ENCODE measurements around the gene IMPDH2. TPM values are rescaled to one million over a fixed set of nuclear protein-coding genes. Genes with fewer than 3 reads are reported as not detected.

Gene IMPDH2
- total RNA-seq, 1 experiment from 2014 or later = 522 TPM

DNA sequence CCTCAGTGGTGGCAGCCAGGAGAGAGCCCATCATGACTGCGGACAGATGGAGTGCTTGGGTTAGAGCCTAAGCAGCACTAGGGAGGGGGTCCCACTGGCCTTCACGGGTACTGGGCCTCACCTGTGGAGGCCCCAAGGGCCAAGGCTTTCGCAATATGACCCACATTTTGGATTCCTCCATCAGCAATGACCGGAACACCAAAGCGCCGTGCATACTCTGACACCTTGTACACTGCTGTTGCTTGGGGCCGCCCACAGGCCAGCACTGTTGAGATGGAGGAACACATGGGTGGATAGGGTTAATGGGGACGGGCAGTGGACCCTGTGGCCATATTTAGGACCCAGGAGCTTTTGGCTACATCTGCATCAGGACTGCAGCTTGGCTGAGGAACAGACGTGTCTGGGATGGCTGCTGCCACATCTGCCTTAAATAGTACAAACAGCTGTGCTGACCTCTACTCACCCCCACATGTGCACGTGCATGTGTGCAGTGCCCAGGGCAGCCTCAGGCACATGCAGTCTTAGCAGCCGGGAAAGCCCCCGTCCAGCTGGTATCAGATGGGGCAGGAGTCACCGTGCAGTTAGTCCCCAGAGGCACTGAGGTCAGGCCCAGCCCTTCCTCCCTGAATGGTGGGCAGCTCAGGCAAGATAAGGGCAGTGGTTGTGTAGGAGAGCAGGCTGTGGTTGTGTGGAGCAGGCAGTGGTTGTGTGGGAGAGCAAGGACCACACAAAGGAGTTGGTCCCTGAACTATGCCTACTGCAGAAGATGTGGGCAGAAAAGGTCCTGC is 4.0 kb downstream of the IMPDH2 start:
- Histone ChIP-seq H4K20me1 (ENCODE audit: insufficient read depth, low read depth, low read length) (peaks cover 11% of the 10 kb centered on the region; the same call in 1 of the 2 replicates), H3K4me2 (ENCODE audit: low read depth, low read length, poor library complexity, severe bottlenecking) (peak overlapping the region; percentile 25), H3K27me3 (ENCODE audit: low read length) (no peaks in the 10 kb centered on the region), H3K9me2 (replicated peaks; ENCODE audit: insufficient read depth, low read length) (no peaks in the 10 kb centered on the region), H2AFZ (ENCODE audit: low read length) (no peak overlapping the region), H3K9ac (ENCODE audit: low read length) (peak overlapping the region; percentile 21; the same call in 1 of the 2 replicates), H3K27ac (ENCODE audit: low read length) (peak overlapping the region; percentile 30), H3K4me1 (ENCODE audit: low read length) (peaks cover 71% of the 10 kb centered on the region), H3K9me3 (ENCODE audit: low read length) (no peaks in the 10 kb centered on the region), H3K4me3 (ENCODE audit: low read length) (no peak overlapping the region), H3K79me2 (ENCODE audit: low read length) (peaks cover 74% of the 10 kb centered on the region), H3K36me3 (ENCODE audit: insufficient read depth, low read length) (peaks cover 38% of the 10 kb centered on the region)
- DNase-seq = peak; percentile 62

DNA sequence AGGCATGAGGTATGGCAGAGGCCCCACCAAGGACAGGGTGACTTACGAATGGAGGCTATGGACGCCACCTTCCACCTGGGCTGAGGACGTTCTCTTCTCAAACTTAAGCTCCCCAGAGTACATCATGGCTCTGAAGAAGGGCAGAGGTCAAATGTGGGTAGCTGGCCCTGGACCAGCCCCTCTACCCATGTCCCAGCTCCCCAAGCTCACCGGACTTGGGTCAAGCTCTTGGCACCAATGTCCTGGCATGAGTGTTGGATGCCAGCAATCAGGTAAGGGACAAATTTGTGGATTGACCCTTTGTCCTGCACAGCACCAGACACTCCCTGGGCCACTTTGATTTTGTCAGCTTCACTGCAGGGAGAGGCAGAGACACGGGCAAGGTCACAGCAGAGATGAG is 4.7 kb downstream of the IMPDH2 start:
- no peaks in the 10 kb centered on the region for H3K27me3 ChIP-seq (ENCODE audit: low read length)
- peaks cover 74% of the 10 kb centered on the region for H3K4me1 ChIP-seq (ENCODE audit: low read length)
- H3K36me3 ChIP-seq (ENCODE audit: insufficient read depth, low read length) = peaks cover 38% of the 10 kb centered on the region
- H3K4me2 ChIP-seq (ENCODE audit: low read depth, low read length, poor library complexity, severe bottlenecking) = peak overlapping the region; percentile 97
- no peaks in the 10 kb centered on the region for H3K9me2 ChIP-seq (replicated peaks; ENCODE audit: insufficient read depth, low read length)
- H3K27ac ChIP-seq (ENCODE audit: low read length) = 0 out of 2 replicates have a peak overlapping the region, but pooled peaks have one; percentile 16
- no peaks in the 10 kb centered on the region for H3K9me3 ChIP-seq (ENCODE audit: low read length)
- no peak overlapping the region for H3K4me3 ChIP-seq (ENCODE audit: low read length)
- H2AFZ ChIP-seq (ENCODE audit: low read length) = no peak overlapping the region
- peaks cover 80% of the 10 kb centered on the region for H3K79me2 ChIP-seq (ENCODE audit: low read length)
- peaks cover 11% of the 10 kb centered on the region; the same call in 1 of the 2 replicates for H4K20me1 ChIP-seq (ENCODE audit: insufficient read depth, low read depth, low read length)
- no peak for DNase-seq
- peak overlapping the region; percentile 5 for H3K9ac ChIP-seq (ENCODE audit: low read length)

DNA sequence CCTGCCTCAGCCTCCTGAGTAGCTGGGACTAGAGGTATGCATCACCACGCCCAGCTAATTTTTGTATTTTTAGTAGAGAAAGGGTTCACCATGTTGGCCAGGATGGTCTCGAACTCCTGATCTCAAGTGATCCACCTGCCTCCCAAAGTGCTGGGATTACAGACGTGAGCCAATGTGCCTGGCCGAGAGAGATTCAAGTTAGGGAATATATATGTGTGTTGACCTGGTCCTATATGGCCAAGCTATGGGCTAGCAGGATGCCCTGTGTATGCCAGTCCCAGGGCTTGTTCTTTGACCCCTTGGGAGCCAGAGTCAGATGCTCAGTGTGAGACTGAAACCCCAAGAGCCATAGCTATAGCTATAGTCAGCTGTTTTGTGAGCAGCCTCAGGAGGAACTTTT is 5.4 kb downstream of the IMPDH2 start:
- Histone ChIP-seq H4K20me1 (ENCODE audit: insufficient read depth, low read depth, low read length) (peaks cover 11% of the 10 kb centered on the region; the same call in 1 of the 2 replicates), H3K36me3 (ENCODE audit: insufficient read depth, low read length) (peaks cover 38% of the 10 kb centered on the region), H2AFZ (ENCODE audit: low read length) (no peak overlapping the region), H3K27me3 (ENCODE audit: low read length) (no peaks in the 10 kb centered on the region), H3K27ac (ENCODE audit: low read length) (peak overlapping the region; percentile 16; the same call in 1 of the 2 replicates), H3K79me2 (ENCODE audit: low read length) (peaks cover 76% of the 10 kb centered on the region), H3K4me1 (ENCODE audit: low read length) (peaks cover 76% of the 10 kb centered on the region), H3K9me3 (ENCODE audit: low read length) (no peaks in the 10 kb centered on the region), H3K4me2 (ENCODE audit: low read depth, low read length, poor library complexity, severe bottlenecking) (peak overlapping the region; percentile 97), H3K9ac (ENCODE audit: low read length) (peak overlapping the region; percentile 5; the same call in 1 of the 2 replicates), H3K9me2 (replicated peaks; ENCODE audit: insufficient read depth, low read length) (no peaks in the 10 kb centered on the region), H3K4me3 (ENCODE audit: low read length) (peak overlapping the region; percentile 12; the same call in 1 of the 2 replicates)
- DNase-seq = no peak

DNA sequence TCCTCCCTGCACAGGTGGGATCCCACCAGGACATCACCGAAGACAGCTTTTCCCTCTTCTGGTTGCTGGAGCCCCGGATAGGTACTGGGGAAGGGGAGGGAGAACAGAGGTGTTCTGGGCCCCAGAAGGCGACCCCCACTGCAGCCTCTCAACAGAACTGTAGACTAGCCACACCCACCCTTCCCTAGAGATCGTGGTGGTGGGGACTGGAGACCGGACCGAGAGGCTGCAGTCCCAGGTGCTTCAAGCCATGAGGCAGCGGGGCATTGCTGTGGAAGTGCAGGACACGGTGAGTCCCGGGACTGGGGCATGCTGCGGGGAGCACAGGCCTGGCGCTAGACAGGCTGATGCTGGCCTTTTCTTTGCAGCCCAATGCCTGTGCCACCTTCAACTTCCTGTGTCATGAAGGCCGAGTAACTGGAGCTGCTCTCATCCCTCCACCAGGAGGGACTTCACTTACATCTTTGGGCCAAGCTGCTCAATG is 6.5 kb downstream of the IMPDH2 start:
- Histone ChIP-seq H3K9me3 (ENCODE audit: low read length) (no peaks in the 10 kb centered on the region), H3K27ac (ENCODE audit: low read length) (peak overlapping the region; percentile 93), H3K9ac (ENCODE audit: low read length) (peak overlapping the region; percentile 96), H3K79me2 (ENCODE audit: low read length) (peaks cover 65% of the 10 kb centered on the region), H3K36me3 (ENCODE audit: insufficient read depth, low read length) (peaks cover 31% of the 10 kb centered on the region), H3K4me2 (ENCODE audit: low read depth, low read length, poor library complexity, severe bottlenecking) (peak overlapping the region; percentile 97), H3K4me3 (ENCODE audit: low read length) (peak overlapping the region; percentile 82), H3K27me3 (ENCODE audit: low read length) (no peaks in the 10 kb centered on the region), H2AFZ (ENCODE audit: low read length) (no peak overlapping the region), H4K20me1 (ENCODE audit: insufficient read depth, low read depth, low read length) (peaks cover 11% of the 10 kb centered on the region; the same call in 1 of the 2 replicates), H3K9me2 (replicated peaks; ENCODE audit: insufficient read depth, low read length) (no peaks in the 10 kb centered on the region), H3K4me1 (ENCODE audit: low read length) (peaks cover 69% of the 10 kb centered on the region)
- peak; percentile 75 for DNase-seq

DNA sequence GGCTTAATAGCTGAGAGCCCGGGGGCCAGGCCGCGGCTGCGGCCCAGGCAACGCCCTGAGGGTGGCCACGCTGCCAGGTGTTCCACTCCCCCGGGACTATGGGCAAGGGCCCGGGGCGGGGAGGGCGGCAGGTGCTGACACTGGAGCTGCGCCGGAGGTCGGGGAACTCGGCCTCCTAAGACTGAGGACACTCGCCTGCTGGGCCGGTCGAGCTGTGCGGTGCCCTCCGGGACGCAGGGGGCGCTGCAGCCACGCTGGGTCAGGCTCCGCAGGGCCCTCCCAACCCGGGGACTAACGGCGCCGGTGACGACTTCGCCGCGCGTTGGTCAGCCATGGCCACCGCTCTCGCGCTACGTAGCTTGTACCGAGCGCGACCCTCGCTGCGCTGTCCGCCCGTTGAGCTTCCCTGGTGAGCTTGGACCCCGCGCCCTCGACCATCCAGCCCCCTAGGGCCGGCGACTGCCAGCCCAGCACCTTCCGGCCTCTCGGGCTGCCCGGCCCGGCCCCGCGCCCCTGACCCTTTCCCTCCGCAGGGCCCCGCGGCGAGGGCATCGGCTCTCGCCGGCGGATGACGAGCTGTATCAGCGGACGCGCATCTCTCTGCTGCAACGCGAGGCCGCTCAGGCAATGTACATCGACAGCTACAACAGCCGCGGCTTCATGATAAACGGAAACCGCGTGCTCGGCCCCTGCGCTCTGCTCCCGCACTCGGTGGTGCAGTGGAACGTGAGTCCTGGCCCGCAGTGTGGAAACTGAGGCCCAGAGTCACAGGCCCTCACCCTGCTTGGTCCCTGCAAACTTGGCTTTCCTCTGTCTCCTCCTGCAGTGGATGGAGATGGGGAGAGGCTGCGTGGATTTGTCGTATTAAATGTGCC is 7.1 kb downstream of the IMPDH2 start, which contains the start of gene NDUFAF3:
TSS of gene NDUFAF3 (plus strand) at position 309 of the 875 bp plus-strand sequence. CDS start at position 333, 24 bp downstream.
- peaks cover 24% of the 10 kb centered on the region for H3K36me3 ChIP-seq (ENCODE audit: insufficient read depth, low read length)
- H3K27me3 ChIP-seq (ENCODE audit: low read length) = no peaks in the 10 kb centered on the region
- H4K20me1 ChIP-seq (ENCODE audit: insufficient read depth, low read depth, low read length) = peaks cover 11% of the 10 kb centered on the region; the same call in 1 of the 2 replicates
- H3K79me2 ChIP-seq (ENCODE audit: low read length) = peaks cover 59% of the 10 kb centered on the region
- H3K9ac ChIP-seq (ENCODE audit: low read length) = peak within 1 kb of the TSS; percentile 96
- H3K4me2 ChIP-seq (ENCODE audit: low read depth, low read length, poor library complexity, severe bottlenecking) = peak within 1 kb of the TSS; percentile 97
- H3K9me3 ChIP-seq (ENCODE audit: low read length) = no peaks in the 10 kb centered on the region
- no peaks in the 10 kb centered on the region for H3K9me2 ChIP-seq (replicated peaks; ENCODE audit: insufficient read depth, low read length)
- H2AFZ ChIP-seq (ENCODE audit: low read length) = no peak within 1 kb of the TSS; the same call in 1 of the 2 replicates
- peak within 1 kb of the TSS; percentile 93 for H3K27ac ChIP-seq (ENCODE audit: low read length)
- H3K4me1 ChIP-seq (ENCODE audit: low read length) = peaks cover 69% of the 10 kb centered on the region
- H3K4me3 ChIP-seq (ENCODE audit: low read length) = peak within 1 kb of the TSS; percentile 82
- peak; percentile 98 for DNase-seq

DNA sequence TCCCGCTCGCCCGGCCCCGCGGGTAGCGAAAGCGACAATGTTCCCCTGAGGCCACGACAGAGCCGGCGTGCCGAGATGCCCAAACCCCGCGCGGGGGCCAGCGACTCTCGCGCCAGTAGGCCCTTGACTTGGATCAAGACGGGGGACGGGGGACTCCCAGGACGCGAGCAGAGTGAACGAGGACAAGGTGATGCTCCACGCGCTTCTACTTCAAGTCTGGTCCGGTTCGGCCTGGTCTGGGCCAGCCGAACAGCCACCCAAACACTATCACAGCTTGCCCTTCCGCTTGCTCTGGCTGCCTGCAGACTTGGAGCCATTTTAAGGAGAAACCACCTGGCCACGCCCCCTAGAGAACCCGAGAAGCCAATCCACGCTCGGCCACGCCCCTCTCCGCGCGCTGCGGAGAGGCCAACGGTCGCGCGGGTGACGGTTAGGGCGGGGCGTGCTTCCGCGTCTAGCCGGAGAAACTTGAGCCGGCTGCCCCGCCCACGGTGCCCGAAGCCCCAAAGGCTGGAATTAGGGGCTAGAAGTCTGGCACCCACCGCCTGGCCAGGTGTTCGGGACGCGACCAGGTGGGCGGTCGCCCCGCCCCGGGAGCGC is 7.9 kb downstream of the IMPDH2 start:
- Histone ChIP-seq H3K9me3 (ENCODE audit: low read length) (no peaks in the 10 kb centered on the region), H3K4me2 (ENCODE audit: low read depth, low read length, poor library complexity, severe bottlenecking) (peak overlapping the region; percentile 97), H3K27ac (ENCODE audit: low read length) (peak overlapping the region; percentile 93), H3K27me3 (ENCODE audit: low read length) (no peaks in the 10 kb centered on the region), H3K79me2 (ENCODE audit: low read length) (peaks cover 55% of the 10 kb centered on the region), H3K4me1 (ENCODE audit: low read length) (peaks cover 70% of the 10 kb centered on the region), H3K4me3 (ENCODE audit: low read length) (peak overlapping the region; percentile 82), H3K9ac (ENCODE audit: low read length) (peak overlapping the region; percentile 96), H4K20me1 (ENCODE audit: insufficient read depth, low read depth, low read length) (peaks cover 11% of the 10 kb centered on the region; the same call in 1 of the 2 replicates), H3K9me2 (replicated peaks; ENCODE audit: insufficient read depth, low read length) (no peaks in the 10 kb centered on the region), H2AFZ (ENCODE audit: low read length) (no peak overlapping the region), H3K36me3 (ENCODE audit: insufficient read depth, low read length) (peaks cover 23% of the 10 kb centered on the region)
- peak; percentile 100 for DNase-seq

DNA sequence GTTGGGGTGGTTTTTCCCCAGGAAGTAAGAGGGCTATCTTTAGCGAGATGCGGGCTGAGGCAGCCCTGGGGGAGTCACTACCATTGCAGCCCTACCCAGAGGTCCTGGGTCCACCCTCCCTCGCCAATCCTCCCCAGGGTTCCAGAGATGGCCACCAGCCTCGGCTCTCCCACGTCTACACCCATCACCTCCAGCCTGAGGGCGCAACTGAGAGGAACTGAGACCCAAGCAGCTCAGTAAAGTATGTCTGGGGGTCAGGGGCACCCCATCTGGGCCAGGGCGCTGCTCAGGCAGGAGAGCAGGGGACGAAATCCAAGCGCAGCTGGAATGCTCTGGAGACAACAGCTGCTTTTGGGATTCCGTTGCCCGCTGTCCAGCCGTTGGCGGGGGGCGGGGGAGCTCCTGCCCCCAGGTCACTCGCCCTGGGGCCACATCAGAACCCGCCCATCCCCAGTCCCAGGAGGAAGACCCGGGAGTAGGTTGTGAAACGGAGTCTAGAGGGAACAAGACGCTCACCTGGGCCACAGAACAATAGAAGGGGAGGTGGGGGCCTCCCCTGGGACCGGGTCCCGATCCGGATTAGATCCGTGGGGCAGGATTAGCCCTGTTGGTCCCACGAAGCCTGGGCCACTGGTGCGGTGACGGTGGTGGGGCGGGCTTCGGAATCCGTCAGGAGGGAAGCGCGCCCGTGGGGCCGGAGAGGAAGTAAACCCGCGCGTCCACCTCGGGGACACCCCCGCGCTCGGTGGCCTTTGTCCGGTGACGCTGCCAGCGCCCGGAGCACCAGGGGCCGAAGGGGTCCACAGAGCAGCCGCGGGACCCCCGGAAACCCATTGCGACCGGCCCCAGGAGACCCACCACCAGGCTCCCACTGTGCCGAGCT is 8.6 kb downstream of the IMPDH2 start:
- H3K79me2 ChIP-seq (ENCODE audit: low read length) = peaks cover 51% of the 10 kb centered on the region
- no peaks in the 10 kb centered on the region for H3K27me3 ChIP-seq (ENCODE audit: low read length)
- DNase-seq = peak; percentile 81
- peaks cover 23% of the 10 kb centered on the region for H3K36me3 ChIP-seq (ENCODE audit: insufficient read depth, low read length)
- no peaks in the 10 kb centered on the region for H3K9me2 ChIP-seq (replicated peaks; ENCODE audit: insufficient read depth, low read length)
- peaks cover 62% of the 10 kb centered on the region for H3K4me1 ChIP-seq (ENCODE audit: low read length)
- H3K27ac ChIP-seq (ENCODE audit: low read length) = peak overlapping the region; percentile 93
- peaks cover 11% of the 10 kb centered on the region; the same call in 1 of the 2 replicates for H4K20me1 ChIP-seq (ENCODE audit: insufficient read depth, low read depth, low read length)
- H3K9ac ChIP-seq (ENCODE audit: low read length) = peak overlapping the region; percentile 96
- H2AFZ ChIP-seq (ENCODE audit: low read length) = no peak overlapping the region
- peak overlapping the region; percentile 82 for H3K4me3 ChIP-seq (ENCODE audit: low read length)
- no peaks in the 10 kb centered on the region for H3K9me3 ChIP-seq (ENCODE audit: low read length)
- H3K4me2 ChIP-seq (ENCODE audit: low read depth, low read length, poor library complexity, severe bottlenecking) = peak overlapping the region; percentile 97
